C4-2B (cell line): ENCODE measurements around the gene RACGAP1.

Experiments used
- ZFX ChIP-seq: fragments of 450-650 bp; IDR thresholded peaks from 2 replicates; pipeline ENCODE4 v1.6.1; 2017
- TF ChIP-seq, protein P1 (sequence below): fragments of 450-650 bp; conservative IDR thresholded peaks from 2 replicates; pipeline ENCODE4 v1.5.1; 2017; ENCODE audit warnings: mild to moderate bottlenecking

DNA sequence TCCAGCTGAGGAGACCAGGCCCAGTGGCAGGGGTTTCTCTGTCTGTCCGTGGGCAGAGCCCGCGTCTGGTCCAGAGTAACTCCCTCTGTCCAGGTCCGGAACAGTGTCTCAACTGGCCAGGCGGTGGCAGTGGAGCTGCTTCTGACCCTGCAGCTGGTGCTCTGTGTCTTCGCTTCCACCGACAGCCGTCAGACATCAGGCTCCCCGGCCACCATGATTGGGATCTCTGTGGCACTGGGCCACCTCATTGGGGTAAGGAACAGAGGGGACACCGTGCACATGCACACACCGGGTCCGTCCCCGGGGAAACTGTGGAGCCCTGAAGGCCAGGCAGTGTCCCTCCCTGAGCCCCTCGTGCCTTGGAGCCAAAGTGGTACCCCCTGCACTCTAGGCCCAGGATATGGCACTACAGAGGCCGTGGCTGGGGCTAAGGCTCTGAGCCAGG is 51.0 kb downstream of the RACGAP1 start:
- TF ChIP-seq, protein P1, sequence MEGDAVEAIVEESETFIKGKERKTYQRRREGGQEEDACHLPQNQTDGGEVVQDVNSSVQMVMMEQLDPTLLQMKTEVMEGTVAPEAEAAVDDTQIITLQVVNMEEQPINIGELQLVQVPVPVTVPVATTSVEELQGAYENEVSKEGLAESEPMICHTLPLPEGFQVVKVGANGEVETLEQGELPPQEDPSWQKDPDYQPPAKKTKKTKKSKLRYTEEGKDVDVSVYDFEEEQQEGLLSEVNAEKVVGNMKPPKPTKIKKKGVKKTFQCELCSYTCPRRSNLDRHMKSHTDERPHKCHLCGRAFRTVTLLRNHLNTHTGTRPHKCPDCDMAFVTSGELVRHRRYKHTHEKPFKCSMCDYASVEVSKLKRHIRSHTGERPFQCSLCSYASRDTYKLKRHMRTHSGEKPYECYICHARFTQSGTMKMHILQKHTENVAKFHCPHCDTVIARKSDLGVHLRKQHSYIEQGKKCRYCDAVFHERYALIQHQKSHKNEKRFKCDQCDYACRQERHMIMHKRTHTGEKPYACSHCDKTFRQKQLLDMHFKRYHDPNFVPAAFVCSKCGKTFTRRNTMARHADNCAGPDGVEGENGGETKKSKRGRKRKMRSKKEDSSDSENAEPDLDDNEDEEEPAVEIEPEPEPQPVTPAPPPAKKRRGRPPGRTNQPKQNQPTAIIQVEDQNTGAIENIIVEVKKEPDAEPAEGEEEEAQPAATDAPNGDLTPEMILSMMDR: no peak; the same call in 1 of the 2 replicates
- TF ChIP-seq ZFX: no peak
